Body of pancreas (tissue), 4 donors: ENCODE data around the gene PSMD13.
"Not testable (repeated sequence)": the region's sequence is repeated elsewhere in the genome, so short reads cannot be mapped to it uniquely, and the experiment has no call there.

Source experiments
- POLR2A ChIP-seq, 3 donors: fragments of 450-650 bp; IDR thresholded peaks; one replicate each; pipeline ENCODE4 v1.6.1; 2016; ENCODE audit warnings: antibody characterized with exemption in 3 of 3, mild to moderate bottlenecking in 2 of 3
- TF ChIP-seq, protein P1 (sequence below), 7 experiments: fragments of 450-650 bp in 4 of 7; fragments of 200-600 bp in 3 of 7; sonication (generic) in 3 of 7; IDR thresholded peaks; one replicate each; pipeline ENCODE4 v1.5.1; 2016 to 2019; ENCODE audit warnings: antibody characterized with exemption in 7 of 7

DNA sequence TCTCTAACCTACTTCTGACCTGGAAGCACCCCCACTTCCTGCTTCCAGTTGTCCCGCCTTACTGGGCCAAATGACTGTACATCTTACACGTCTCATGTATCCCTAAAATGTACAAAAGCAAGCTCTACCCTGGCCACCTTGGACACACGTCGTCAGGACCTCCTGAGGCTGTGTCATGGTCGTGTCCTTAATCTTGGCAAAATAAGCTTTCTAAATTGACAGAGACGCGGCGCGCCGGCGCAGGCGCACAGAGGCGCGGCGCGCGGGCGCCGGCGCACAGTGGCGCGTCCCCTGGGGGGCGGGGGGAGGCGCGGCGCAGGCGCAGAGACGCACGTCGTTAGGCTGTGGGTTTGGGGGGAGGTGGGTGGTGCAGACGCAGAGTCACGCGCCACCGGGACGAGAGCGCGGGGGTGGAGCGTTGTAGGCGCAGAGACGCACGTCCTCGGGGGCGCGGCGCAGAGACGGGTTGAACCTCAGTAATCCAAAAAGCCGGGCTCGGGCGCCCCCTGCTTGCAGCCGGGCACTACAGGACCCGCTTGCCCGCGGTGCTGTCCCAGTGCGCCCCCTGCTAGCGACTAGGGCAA, 47.5 kb upstream of the PSMD13 start:
- TF ChIP-seq, protein P1, sequence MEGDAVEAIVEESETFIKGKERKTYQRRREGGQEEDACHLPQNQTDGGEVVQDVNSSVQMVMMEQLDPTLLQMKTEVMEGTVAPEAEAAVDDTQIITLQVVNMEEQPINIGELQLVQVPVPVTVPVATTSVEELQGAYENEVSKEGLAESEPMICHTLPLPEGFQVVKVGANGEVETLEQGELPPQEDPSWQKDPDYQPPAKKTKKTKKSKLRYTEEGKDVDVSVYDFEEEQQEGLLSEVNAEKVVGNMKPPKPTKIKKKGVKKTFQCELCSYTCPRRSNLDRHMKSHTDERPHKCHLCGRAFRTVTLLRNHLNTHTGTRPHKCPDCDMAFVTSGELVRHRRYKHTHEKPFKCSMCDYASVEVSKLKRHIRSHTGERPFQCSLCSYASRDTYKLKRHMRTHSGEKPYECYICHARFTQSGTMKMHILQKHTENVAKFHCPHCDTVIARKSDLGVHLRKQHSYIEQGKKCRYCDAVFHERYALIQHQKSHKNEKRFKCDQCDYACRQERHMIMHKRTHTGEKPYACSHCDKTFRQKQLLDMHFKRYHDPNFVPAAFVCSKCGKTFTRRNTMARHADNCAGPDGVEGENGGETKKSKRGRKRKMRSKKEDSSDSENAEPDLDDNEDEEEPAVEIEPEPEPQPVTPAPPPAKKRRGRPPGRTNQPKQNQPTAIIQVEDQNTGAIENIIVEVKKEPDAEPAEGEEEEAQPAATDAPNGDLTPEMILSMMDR (IDR thresholded peaks at IDR 0.05): not testable (repeated sequence)
- not testable (repeated sequence) for TF ChIP-seq POLR2A (IDR thresholded peaks at IDR 0.05)
